Sciatic nerve (tissue), 2 donors: ENCODE measurements around the gene DOCK2. TPM values are rescaled to one million over a fixed set of nuclear protein-coding genes. Genes with fewer than 3 reads are reported as not detected.

Source experiments
- ATAC-seq: fragments of 200-7000 bp; cut with Tn5 transposase; one replicate; pipeline ENCODE4 v1.9.1; 2020; ENCODE audit warnings: mild to moderate bottlenecking, moderate library complexity
- DNase-seq: peaks from one replicate; pipeline ENCODE4 v3.0.0-alpha.2; 2020; ENCODE audit warnings: low spot score
- intact Hi-C: fragments of 100-400 bp; cut with DNase I; formaldehyde crosslinking; loops from one replicate; pipeline ENCODE4 v1.14.2; 2022
- total RNA-seq: library from RNA; stranded (reverse); fragmentation: NEBNext Ultra II Directional; extraction: Animal tissue kit (Norgen Biotek cat#: 25700); gene quantifications from one replicate; pipeline ENCODE4 v1.2.1, GENCODE V29; 2021
- donor health status: DM: no; HTN: no; CAD: no.
- donor health status: DM: no; HTN: no; CAD: no.

The DOCK2 gene
- total RNA-seq, 1 donor from 2014 or later, result 32.9 TPM

DNA sequence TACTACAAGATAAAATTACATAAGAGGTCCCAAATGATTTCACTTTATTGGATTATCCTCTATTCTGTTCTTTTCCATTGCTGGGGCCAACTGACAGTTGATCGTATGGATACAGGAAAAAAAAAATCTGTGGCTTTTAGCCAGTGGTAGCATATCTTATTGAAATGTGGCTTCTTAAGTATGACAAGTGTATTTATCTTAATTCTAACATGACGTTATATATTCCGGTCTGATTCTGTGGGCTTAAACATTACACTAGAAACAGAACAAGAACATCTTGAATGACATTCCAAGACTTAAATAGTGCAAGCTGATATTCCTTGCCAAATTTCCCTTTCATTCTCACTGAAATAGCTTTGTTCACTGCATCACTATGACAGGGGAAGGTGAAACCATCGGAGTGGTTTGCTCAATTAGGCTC, 225.3 kb downstream of the DOCK2 start:
- DNase-seq (no peak), ATAC-seq (no peak)
- intact Hi-C loops, result loop anchor here (10.0 kb wide), 1 partner anchor 1842 kb away; no protein-coding TSS in a partner anchor

GRCh38 chr5:169864483-169864882, 227.4 kb downstream of the DOCK2 start:
- ATAC-seq, result no peak
- intact Hi-C loops, result loop anchor here (10.0 kb wide), 1 partner anchor 1840 kb away; no protein-coding TSS in a partner anchor
- no peak for DNase-seq

GRCh38 chr5:169867347-169867746, 230.3 kb downstream of the DOCK2 start:
- no peak for DNase-seq
- intact Hi-C loops, result loop anchor here (10.0 kb wide), 1 partner anchor 1837 kb away; no protein-coding TSS in a partner anchor
- no peak for ATAC-seq

DNA sequence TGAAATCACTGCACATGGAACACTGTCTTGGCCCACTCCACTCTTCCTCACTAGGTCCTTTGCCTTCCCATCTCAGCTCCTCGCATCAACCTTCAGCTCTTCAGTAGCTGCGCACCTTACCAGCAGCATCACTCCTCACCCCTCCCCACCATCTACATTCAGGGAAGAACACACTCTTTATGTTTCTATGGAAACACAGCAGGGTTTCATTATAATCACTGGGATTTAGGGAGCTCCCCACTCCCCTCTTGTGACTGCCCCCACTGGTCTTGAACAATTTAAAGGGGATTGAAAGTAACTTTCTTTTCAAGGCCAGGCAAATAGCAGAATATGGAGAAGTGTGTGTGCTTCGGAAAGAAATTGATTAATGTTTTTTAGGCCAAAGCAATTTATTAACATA, 232.0 kb downstream of the DOCK2 start:
- ATAC-seq, result no peak

DNA sequence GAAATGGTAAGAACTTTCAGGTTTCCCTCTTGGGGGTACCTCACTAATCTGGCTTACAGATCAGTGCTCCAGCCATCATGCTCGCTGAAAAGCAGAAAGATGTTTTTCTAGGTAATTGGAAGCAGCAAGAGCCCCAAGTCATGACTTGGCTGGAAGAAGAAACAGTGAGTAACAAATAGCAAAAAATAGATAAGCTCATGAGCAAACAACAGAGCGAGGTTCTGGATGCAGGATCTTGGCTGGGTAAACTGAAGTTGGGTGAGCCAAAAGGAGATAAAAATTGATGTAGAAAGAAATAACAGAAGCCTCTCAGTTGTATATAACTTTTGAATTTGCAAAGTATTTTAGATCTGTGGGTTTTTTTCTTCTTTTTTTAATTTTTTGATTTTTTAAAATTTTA, 233.1 kb downstream of the DOCK2 start:
- DNase-seq (no peak), ATAC-seq (no peak)
- intact Hi-C loops, result no loop called here

More for the DNA sequence above, 232.0 kb downstream of the DOCK2 start:
- intact Hi-C loops, result loop anchor here (10.0 kb wide), 1 partner anchor 1836 kb away; no protein-coding TSS in a partner anchor
- no peak for DNase-seq

DNA sequence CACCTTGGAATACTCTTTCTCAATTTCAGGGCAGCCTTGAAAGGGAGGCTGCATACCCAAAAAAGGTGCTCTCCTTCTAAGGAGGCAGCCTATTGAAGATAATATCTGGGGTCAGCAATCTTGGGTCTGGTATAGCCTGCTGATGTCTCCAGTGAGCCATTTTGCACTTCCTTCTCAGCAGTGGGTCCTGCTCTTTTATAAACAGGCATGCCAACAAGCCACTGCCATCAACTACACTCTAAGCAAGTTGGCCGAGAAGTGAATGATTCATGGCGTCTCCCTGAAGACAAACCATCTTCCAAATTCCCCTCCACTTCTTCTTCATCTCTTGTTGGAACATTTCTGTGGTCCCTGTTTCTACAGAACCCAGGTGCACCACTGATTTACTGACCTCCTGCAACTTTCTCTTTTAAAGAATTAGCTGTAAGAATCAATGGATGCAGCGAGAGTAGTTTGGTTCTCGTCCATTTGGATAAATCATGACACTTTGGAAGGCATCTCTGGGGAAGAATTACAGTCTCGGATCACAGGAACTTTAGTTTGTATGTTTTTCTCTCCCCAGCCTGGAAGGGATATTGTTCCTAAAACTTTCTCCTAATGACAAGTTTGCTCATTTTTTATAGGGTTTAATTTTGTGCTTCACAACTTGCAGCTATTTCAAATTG, 234.9 kb downstream of the DOCK2 start:
- no peak for DNase-seq
- ATAC-seq, result no peak
- intact Hi-C loops, result no loop called here

DNA sequence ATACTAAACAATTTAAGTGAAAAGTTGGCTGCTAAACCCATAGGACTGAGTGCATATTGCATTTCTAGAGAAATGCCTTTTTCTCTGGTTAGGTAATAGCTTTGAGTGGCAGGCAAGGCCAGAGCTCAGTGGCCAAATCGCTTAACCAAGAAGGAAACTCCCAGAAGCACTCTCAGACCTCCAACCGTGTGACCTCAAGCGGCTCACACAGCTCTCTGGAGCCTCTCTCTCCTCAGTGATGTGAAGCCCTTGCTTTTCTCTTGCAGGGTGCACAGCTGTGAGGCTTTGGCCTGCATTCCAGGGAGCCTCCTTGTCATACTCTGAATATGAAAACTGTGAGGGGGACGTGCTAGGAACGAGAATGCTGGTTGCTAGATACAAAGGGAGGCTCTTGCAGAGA, 236.6 kb downstream of the DOCK2 start:
- peak; percentile 68 for ATAC-seq
- intact Hi-C loops, result no loop called here
- DNase-seq, result no peak

DNA sequence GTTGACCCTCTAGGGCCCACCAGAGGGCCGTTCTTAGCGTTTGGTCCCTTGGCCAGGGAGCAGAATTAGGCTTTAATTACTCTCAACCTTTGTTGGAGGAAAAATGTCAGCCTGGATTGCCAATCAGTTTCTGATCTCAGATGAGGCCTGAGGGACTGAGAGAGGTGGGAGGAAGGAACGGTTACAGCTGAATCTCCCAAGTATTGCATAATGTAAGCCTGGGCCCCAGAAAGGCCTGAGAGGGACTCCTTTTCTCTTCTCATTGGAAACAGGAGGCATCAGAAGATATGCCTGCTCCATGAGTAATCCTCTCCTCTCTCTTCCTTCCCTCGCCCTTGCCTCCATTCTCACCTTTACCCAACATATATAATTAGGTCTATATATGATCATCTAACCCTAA, 237.5 kb downstream of the DOCK2 start:
- intact Hi-C loops, result no loop called here
- no peak for DNase-seq
- ATAC-seq, result peak; percentile 80

GRCh38 chr5:169875091-169875728, 238.1 kb downstream of the DOCK2 start:
- DNase-seq (no peak), ATAC-seq (peak; percentile 84)
- intact Hi-C loops, result no loop called here

DNA sequence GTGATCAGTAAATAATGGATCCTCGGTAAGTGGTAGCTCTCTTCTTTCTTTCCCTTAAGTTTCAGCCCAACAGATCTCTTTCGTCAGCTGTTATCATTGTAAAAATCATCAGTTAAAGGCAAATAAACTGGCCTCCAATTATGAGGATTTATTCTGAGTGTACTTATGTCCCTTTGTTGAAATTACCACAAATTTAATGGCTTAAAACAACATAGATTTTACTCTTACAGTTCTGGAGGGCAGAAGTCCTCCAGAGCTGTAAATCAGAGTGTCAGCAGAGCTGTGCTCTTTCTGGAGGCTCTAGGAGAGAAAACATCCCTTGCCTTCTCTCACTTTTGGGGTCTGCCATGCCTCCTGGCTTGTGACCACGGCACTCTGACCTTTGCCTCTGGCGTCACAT, 238.7 kb downstream of the DOCK2 start:
- no peak for DNase-seq
- ATAC-seq, result no peak
- intact Hi-C loops, result no loop called here

GRCh38 chr5:169876386-169876785, 239.3 kb downstream of the DOCK2 start:
- no peak for ATAC-seq
- intact Hi-C loops, result no loop called here
- no peak for DNase-seq

DNA sequence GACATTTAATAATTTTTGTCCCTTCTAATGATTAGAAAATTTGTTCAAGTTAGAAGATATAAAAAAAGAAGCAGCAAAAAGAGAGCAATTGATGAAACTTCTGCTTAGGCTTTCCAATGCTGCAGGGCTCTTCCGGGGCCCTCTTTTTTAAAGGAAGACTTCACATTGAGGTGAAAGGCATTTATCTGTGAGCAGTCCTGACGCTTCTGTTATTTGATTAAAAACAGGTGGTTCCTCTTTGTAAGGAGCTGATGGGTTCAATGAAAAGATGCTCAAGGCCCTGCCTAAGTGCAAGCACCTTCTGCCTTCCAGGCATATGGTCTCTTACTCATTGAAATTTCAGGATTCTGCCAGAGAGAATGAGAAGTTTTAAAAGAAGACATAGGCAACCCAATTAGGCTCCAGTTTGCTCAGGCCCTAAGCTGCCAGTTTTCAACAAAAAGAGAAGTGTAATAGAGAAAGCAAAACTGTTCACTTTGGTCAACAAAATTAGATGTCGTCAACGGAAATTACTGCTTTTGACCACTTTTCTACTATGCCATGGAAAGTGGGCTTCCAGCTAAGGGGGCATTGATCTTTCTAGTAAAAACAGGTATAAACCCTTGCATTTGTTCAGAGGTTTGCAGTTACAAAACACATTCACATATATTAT, 243.1 kb downstream of the DOCK2 start:
- ATAC-seq (no peak), DNase-seq (no peak)
- intact Hi-C loops, result no loop called here

DNA sequence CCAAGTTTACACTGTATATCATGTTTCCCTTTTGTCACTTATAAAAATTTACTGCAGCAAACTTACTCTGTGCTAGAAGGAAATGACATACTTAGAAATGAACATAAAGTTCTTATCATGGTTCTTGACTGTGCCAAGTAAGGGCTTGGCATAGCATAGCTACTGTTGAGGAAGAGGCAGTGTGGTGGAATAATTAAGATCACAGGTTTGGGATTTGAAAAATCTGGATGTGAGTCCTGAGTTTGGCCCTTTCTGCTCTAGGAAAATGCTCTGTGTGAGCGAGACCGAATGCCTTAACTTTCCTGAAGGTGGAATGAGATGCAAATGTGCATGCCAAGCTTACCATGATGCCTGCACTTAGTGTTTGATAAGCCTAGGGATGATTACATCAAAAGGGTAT, 243.7 kb downstream of the DOCK2 start:
- ATAC-seq, result no peak
- DNase-seq, result no peak
- intact Hi-C loops, result no loop called here

DNA sequence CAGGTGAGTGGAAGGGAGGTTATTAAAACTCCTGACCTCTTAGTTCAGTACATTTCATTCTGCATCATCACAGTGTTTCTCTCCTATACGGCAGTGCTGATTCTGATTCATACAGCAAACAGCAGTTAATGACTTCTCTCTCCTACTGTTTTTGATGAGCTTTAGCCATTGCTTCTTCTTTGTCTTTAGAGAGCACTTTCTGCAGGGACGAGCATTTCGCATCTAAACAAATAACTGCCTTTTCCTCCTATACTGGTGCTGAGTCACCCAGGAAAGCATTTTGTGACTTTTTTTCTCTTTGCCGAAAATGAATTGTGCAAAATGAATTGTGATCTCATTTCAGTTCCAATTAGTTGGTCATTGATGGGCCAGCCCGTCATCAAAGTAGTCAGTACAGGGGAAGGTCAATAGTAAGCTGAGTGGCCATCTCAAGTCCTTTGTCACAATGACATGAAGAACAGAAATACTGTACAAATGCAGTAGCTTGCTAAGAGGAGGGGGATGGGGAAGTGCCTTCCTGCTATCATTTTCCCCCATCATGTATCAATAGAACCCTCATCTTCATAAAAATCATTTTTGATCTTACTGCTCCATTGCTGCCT, 244.7 kb downstream of the DOCK2 start:
- ATAC-seq (no peak), DNase-seq (no peak)
- intact Hi-C loops, result no loop called here

DNA sequence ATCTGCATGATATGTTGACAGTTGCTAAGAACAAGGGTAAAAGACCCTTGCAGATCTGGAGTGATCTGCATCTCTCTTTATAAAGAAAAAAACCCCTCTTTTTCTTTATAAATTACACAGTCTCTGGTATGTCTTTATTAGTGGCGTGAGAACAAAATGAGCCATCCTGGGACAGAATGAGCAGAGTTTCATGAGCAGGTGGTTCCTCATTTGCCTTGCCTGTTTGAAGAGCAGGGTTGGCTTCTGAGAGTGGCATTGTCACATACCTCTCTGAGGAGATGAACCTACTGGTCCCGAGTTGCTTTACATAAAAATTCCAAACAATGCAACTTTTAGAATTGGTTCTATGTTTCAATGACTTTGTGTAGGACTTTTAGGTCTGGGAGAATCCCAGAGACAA, 249.0 kb downstream of the DOCK2 start:
- intact Hi-C loops, result no loop called here
- ATAC-seq, result no peak
- DNase-seq, result no peak

- no peak for ATAC-seq
- intact Hi-C loops, result no loop called here
- no peak for DNase-seq
Measured at GRCh38 chr5:169886677-169887076, 249.6 kb downstream of the DOCK2 start.

DNA sequence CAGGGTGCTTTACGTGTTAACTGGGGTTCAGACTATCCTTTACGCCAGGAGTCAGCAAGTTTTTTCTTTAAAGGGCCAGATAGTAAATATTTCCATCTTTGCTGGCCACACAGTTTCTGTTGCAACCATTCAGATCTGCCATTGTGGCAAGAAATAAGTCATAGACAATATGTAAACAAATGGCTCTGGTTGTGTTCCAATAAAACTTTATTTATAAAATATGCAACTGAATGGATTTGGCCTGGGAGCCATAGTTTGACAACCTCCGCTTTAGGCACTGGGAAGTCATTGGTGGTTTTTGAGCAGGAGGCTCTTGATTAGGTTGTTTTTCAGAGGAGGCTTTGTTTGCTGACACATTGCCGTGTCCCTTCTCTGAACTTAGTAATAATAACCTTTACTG, 252.5 kb downstream of the DOCK2 start:
- intact Hi-C loops, result no loop called here
- no peak for ATAC-seq

DNA sequence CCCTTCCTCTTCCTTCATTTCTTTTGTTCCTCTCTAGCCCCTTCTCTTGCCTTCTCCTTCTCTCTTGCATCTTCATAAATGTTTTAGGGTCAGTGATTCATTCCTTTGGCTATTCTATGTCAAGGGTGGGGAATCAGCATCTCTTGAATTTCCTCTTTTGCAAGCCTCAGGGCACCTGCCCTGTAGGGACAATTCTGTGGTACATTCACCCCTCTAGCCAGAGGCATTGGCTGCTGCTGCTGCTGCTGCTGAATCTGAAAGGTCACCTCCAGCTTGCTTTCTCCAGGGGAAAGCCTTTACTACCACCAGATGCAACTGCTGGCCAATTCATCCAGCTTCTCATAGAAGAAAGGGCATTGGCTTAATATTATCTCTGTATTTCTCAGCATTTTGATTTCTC, 255.9 kb downstream of the DOCK2 start:
- DNase-seq (no peak), ATAC-seq (no peak)
- intact Hi-C loops, result no loop called here

More for the DNA sequence above, 252.5 kb downstream of the DOCK2 start:
- no peak for DNase-seq

DNA sequence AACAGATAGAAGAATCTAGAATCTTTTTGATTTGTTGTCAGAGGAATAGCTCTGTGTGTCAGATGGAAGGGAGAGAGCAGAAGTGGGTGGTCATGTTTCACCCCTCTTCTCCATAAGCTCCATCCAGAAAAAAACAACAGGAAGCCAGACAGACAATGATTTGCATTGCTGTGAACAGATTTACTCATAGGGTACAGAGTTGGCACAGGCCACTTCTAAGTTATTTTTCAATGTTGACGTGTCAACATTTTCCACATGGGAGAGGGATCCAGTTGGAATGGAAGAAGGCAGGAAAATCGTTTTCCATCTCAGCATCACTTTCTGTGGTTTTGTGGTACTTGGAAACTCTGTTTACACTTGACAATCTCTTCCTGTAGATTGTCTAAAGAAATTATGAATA, 256.5 kb downstream of the DOCK2 start:
- ATAC-seq (no peak), DNase-seq (no peak)
- intact Hi-C loops, result no loop called here

DNA sequence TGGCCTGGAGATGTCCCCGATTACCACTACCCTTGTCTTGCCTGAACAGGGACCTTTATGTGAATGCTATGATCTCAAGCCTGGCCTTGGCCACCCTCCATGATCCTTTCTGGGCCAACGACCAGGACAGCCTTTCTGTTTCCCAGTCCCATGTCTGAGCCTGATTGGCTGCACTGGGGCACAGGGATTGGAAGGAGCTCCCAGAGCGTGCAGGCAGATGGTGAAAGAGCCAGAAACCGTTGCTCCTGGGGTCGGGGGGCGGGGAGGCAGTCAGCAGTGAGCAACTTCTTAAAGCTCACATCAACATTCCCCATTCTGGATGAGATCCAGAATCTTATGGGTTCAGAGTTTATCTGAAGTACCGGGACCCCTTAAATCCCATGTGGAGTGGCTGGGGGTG, 258.9 kb downstream of the DOCK2 start:
- ATAC-seq (no peak), DNase-seq (no peak)
- intact Hi-C loops, result no loop called here
